GM19468 (cell line): ENCODE data around the gene TRIM17.

ENCODE experiments used
- ATAC-seq: cut with Tn5 transposase; IDR thresholded peaks from one replicate; pipeline ENCODE4 v1.9.1; 2021; ENCODE audit warnings: mild to moderate bottlenecking, moderate library complexity, moderate number of reproducible peaks; ENCODE audit not compliant: unreplicated experiment; ENCODE audit errors: extremely low read depth

Gene TRIM17

GRCh38 chr1:228370941-228371740 is 45.5 kb downstream of the TRIM17 start:
- ATAC-seq = no peak

DNA sequence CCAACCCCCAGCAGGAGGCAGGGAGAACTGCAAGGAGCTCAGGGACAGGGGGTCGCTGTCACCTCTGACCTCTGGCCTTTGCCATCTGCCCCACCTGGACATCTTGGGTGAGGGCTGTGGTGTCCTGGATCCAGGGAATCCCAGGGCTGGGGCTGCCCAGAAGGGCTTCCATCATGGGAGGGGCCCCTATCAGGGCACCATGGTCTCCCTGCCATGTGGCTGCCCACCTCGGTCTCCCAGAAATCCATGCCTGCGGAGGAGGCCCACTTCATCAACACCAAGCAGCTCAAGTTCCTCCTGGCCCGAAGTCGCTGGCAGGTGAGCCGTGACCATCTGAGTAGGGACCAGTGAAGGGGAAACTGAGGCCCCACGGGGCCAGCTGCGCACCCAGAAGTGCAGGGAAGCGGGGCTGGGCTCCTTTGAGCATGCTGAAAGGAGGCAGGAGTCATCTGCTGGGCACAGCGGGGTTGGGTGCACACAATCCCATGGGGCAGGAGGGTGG is 46.2 kb downstream of the TRIM17 start:
- ATAC-seq = no peak

DNA sequence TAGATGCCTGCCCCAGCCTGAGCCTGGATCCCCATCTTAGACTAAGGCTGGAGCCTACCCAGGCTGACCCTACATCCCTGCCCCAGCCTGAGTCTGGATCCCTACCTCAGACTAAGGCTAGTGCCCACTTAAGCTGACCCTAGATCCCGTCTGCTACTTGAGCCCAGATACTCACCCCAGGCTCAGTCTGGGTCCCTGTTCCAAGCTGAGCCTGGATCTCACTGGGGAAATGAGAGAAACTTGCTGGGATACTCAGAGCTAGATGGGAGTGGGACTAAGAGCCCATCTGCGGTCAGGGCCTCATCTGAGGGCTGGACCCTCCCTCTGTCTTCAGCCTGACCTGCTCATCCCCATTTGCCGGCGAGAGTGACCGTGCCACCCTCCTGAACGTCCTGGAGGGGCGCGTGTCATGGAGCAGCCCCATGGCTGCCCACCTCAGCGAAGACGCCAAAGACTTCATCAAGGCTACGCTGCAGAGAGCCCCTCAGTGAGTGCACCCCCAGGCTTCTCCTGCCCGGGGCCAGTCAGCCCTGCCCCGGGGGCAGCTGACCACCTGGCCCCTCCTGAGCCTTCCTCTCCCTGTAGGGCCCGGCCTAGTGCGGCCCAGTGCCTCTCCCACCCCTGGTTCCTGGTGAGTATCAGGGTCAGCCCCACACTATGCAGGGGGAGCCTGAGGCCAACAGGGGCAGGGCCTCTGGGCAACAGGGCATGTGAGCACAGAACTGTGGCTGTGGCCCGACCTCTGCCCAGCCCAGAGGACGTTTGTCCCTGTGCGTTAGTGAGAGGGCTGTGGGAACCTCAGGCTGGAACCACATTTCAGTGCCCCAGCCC is 46.8 kb downstream of the TRIM17 start:
- ATAC-seq = no peak

DNA sequence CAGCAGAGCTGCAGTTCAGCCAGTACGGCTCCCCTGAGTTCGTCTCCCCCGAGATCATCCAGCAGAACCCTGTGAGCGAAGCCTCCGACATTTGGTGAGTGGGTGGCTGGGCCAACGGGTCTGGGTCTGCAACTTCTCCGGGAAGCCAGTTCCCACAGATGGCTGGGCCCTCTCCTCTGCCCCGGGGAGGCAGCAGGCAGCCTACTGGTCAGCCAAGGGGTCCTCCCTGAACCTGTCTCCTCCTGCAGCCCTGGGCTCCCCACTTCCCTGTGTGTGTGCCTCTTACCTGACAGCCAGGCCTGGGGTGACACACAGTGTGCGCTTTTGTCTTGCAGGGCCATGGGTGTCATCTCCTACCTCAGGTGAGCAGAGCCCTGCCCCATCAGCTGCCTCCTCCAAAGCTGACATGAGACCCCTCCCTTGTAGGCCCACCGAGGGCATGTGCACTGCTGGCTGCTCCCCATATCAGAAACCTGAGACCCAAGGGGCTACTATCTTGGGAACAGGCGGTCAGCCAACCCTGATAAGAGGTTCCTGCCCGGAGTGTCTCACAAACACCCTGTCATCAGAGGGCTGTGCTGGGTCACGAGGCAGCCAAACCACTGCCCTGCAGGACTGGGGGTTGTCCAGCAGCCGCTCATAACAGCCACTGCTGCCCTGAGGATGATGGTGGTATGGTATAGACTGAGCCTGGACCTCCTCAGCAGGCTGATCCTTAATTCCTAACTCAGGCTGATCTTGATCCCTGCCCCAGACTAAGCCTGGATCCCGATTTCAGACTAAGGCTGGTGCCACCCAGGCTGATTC is 47.7 kb downstream of the TRIM17 start:
- ATAC-seq = no peak

DNA sequence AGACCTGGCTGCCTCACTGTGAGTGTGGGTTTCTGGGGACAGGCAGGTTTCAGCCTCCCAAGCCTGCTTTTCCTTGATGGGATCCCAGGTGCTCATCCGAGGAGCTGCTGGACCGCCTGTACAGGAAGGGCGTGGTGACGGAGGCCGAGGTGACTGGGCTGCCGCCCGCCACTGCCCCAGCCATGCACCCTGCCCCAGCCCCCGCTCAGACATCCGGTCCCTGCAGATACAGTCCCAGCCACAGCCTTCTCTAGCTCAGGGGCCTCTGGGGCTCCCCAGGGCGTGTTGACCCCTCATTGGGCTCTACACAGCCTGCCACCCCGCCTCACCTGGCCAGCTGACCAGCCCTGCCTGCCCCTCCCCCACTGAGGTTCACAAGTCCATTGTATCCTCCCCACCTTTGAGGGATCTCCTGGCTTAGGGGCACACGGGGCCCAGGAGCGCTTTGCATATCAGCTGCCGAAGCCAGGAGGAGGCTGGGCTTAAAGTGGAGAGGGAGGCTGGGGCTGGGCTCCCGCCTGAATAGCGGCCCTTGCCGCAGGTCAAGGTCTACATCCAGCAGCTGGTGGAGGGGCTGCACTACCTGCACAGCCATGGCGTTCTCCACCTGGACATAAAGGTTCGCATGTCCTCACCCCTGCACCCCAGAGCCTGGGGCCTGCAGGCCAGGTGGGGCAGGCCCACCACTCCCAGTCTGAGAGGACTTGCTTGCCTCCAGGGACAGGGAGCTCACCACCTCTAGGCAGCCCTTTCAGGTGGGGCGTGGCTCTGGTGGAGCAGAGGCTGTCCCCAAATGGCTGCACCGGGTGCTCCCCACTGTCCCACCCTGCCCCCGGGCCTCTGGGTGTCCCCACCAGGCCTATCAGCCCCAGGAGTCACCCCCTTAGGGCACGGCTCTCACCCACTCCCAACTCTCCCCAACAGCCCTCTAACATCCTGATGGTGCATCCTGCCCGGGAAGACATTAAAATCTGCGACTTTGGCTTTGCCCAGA is 48.6 kb downstream of the TRIM17 start:
- no peak for ATAC-seq

- ATAC-seq = no peak
Observed at GRCh38 chr1:228366866-228367741, 49.6 kb downstream of the TRIM17 start.

DNA sequence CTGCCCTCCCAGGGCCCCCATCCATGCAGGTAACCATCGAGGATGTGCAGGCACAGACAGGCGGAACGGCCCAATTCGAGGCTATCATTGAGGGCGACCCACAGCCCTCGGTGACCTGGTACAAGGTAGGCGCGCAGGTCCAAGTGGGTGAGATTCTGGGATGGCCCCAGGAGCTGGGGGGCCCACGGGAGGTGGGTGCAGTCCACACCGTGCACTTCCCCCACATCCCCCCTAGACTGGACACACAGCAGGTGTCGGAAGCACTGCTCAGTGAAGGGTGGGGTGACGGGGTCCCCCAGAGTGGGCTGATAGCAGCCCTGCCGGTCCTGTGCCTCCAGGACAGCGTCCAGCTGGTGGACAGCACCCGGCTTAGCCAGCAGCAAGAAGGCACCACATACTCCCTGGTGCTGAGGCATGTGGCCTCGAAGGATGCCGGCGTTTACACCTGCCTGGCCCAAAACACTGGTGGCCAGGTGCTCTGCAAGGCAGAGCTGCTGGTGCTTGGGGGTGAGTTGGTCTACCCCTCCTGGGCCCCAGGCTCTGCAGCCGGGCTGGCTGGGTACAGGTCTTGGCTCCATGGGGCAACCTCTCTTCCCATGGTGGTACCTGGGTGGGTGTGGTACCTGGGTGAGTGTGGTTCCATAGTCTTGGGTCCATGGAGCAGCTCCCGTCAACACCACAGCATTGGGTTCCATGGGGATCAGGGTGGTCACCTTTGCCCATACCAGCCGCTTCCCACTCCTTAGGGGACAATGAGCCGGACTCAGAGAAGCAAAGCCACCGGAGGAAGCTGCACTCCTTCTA is 50.4 kb downstream of the TRIM17 start:
- no peak for ATAC-seq

GRCh38 chr1:228365271-228366061 is 51.2 kb downstream of the TRIM17 start:
- ATAC-seq = no peak

DNA sequence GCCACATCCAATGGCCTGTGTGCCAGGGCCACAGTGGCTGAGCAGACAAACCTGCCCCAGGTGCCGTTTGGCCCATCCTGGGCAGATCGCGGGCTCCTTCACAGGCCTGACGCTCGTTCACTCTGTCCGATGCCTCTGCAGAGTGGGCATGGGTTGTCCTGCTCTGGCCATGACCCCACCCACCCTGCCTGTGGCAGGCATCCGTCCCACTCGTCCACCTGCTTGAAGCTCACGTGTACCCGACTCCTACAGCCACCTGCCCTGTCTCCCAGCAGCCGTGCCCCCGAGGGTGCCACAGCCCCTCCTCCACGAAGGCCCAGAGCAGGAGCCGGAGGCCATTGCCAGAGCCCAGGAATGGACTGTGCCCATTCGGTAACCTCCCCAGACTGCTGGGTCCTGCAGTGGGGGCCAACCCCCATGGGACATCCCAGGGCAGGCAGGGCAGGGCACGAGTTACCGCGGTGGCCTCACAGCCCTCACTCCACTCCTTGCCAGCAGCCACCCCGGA is 51.9 kb downstream of the TRIM17 start:
- ATAC-seq = no peak

- no peak for ATAC-seq
Observed at GRCh38 chr1:228364068-228364705, 52.5 kb downstream of the TRIM17 start.

- no peak for ATAC-seq
Observed at GRCh38 chr1:228363686-228364067, 53.0 kb downstream of the TRIM17 start.

DNA sequence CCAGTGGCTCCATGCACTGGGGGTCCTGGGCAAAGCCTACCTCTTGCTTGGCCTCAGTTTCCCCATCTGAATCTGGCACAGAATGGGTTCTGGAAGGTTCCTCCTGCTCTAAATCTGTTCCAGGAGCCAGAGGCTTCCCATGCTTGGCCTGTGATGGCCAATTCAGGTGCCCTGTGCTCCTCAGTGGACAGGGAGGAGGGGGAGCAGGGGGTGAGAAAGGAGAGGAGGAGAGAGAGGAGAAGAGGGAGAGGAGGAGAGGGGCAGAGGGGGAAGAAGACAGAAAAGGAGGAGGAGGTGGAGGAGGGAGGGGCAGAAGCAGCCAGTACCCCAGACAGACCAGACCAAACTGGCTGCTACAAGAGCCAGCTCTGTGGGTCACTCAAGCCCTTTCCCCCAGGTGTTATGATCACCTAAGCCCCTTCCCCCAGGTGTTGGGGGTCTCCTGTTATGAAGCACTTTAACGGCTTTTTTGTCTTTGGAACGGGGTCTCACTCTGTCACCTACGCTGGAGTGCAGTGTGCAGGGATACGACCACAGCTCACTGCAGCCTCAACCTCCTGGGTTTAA is 53.7 kb downstream of the TRIM17 start:
- no peak for ATAC-seq

- no peak for ATAC-seq
Observed at GRCh38 chr1:228362141-228362883, 54.3 kb downstream of the TRIM17 start.

GRCh38 chr1:228361314-228362140 is 55.1 kb downstream of the TRIM17 start:
- no peak for ATAC-seq
